GM19328 (cell line): ENCODE measurements around the gene POU3F1.

Experiments used
- ATAC-seq: cut with Tn5 transposase; IDR thresholded peaks from one replicate; pipeline ENCODE4 v1.9.1; 2021; ENCODE audit warnings: mild to moderate bottlenecking, moderate library complexity; ENCODE audit not compliant: unreplicated experiment

POU3F1 gene

DNA sequence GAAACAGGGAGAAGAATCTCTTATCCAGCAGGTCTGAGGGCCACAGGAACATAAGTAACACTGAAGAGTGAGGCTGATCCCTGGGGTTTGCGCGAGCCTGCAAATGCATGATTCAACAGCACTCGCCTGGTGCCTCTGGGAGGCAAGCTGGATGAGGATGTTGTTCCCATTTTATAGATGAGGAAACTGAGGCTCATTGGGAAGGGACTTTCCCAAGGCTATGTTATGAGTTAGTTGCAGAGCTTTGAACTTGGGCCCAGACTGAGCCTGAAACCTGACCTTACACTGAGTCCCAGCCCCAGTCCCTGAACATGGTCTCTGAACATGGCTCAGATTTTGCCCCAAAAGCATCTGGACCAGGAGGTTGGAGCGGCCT is 27.7 kb upstream of the POU3F1 start:
- ATAC-seq = no peak

DNA sequence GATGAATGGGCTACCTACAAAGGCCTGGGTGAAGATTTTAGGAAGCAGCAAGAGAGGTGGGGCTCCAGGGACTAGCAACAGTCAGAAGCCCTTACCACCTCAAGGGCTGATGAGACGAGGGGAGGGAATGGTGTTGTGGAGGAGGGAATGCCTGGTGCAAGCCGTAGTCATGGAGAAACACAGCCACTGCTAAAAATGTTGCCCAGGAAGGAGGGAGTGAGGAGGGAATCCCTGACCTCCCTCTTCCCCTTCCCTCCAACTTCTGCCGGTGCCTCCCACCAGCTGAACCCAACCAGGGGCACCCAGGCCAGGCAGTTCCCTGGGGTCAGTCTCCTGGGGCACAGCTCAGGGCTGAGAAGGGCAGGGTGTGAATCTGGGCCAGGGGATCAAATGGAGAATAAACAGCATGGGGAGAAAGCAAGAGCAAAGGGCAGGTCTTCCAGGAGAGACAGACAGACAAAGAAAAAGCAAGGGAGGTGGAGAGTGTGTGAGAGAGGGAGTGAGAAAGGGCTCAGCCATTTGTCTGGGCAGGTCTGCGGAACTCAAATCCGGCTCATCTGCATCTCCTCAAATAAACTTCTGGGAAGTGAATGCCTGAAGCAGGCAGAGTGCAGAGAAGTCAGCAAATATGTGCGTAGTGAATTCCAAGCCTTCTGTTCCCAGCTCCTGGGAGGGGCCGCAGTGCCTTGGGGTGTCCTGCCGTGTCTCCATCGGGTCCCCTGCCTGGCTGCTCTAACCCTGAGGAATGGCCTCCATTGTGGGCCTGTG is 27.1 kb upstream of the POU3F1 start:
- ATAC-seq = no peak

DNA sequence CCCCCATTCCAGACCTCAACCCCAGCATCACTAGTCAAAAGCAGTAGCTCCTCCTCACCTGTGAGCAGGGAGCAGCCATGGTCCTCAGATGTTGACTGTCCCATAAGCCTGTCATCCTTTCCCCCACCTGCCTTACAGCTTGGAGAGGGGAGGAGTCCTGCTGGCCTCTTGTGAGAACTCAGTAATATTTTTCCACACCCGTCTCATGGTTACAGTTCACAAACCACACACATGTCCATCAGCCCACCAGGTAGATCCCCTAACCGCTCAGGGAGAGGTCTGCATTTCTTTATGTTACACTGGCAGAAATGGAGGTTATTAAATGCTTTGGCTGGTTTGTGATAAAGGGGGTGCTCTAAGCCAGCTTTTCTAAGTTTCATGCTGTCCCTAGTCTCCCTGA is 26.3 kb upstream of the POU3F1 start:
- no peak for ATAC-seq

DNA sequence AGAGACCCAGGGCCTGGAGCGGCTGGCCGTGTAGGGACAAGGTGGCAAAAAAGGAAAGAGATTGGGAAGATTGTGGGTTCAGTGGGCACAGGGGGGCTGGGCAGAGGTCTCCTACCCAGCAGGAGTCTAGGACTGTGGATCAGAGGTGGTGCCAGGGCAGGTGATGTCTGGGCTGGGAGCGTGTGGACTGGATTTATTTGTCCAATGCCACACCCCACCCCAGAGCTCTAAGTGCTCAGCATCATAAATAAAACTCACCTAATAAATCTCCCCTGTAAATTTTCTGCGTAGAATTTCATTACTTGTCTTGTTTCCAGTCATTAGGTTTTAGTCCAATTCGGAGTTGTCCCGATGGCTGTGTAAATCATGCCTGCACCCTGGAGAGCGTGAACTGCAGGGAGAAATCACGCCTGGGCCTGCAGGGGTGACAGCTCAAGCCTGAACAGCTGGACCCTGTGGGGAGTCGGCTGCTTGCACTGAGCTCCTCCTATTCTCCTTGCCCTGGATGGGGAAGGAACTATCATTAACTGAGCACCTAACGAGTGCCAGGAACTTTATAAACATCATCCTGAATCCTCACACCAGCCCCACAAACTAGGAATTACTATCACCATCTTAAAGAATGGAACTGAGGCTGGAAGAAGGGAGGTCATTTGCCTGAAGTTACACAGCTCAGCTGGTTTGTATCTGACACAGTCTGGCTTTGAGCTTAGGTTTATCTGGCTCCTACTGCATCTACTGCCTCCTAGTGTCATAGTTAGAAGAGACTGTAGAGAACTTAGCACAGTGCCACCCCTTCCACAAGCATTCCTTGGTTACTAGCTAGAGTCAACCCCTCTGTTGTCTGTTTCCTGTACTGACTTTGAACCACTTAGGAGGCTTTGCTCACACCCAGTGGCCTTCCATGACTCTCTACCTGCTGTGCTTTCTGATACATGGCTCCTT is 25.0 kb upstream of the POU3F1 start:
- no peak for ATAC-seq

DNA sequence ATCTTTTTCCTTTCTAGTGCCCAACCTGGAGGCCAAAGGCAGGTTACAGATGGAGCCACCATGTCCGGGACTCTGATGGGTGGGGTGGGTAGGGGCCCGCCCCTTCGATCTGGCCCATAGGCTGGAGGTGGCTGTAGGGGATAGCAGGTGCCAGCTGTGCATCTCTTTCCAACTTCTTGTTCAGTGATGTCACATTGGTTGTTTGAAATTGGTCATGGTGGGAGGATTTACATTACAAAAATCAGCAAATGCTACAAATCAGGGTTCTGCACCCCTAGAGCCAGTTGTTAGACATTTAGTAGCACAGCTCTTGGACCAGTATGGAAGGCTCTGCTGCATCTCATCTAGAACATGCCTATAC is 22.4 kb upstream of the POU3F1 start:
- ATAC-seq = no peak

DNA sequence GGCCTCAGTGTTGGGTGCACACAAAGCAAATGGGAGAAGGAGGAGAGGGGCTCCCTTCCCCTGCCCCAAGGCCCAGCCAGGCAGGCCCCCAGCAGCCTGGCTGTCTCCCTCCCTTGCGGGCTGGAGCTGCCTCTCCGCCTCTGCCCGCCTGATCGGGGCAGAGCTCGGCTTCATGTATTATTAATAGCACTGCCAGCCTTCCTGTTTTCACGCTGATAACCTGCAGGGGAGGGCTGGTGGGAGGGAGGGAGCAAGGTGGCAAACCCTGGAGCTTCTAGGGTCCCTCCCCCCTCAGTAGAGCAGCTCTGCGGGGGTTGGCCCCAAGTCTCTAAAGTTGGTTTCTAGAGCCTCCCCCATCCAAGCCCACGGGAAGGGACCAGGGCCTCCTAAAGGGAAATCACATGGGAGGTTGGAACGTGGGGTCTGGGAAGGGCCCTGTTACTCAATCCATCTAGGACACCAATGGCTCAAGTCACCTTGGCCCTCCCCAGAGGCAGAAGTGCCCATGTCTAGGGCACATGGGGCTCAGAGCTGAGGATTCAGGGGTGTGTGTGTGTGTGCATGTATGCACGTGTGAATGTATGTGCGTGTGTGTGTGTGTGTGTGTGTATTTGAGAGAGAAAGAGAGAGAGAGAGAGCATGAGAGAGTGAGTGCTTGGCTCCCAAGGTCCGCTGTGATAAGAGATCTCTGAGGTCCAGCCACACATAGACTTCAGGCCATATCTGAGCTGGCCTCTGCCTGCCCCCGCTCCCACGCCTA is 21.8 kb upstream of the POU3F1 start:
- no peak for ATAC-seq

DNA sequence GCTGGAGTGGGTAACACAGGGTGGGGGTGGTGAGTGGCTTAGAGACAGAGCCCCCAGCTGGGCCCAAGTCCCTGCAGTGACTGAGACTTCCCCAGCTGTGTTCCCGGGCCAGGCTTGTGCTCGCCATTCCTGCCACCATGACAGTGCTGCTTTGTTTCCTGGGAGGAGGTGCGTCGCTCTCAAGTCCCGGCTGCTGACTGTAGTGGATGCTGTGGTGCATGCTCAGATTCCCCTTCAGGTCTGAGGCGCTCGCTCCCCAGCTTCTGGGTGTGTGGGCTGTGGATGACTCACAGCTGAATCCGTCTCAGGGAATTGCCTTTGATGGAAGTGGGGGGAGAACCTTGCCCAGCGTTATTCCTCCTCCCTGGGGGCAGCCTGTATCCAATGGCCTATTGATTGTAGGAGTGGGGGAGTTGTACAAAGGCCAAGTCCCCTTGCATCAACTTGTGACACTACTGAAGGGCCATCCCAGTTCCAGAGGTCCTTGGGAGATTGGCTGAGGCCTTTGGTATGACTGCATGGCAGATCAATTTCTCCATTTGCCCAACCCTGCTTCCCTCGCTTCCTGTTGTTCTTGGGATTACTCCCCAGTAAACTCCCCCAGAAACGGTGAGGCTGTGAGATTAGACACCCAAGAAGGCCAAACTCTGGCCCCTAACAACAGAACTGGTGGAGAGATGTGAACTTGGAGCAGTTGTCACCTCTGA is 17.8 kb upstream of the POU3F1 start:
- no peak for ATAC-seq

DNA sequence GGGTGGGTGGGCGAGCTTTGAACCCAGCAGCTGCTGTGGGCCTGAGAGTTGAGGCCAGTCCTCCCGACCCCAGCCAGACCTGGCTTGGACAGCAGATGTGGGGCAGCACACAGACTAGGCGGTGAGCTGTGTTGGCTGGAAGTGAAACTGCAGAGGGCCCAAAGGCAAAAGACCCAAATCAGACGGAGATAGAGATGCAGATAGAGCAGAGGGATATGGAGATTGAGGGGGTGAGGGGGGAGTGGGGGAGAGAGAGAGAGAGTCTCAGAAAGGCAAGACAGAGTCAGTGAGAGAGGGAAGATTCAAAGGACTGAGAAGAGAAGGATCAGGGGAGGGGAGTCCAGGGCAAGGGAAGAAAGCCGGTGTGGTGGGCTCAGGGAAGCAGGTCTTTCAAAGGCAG is 17.0 kb upstream of the POU3F1 start:
- no peak for ATAC-seq

DNA sequence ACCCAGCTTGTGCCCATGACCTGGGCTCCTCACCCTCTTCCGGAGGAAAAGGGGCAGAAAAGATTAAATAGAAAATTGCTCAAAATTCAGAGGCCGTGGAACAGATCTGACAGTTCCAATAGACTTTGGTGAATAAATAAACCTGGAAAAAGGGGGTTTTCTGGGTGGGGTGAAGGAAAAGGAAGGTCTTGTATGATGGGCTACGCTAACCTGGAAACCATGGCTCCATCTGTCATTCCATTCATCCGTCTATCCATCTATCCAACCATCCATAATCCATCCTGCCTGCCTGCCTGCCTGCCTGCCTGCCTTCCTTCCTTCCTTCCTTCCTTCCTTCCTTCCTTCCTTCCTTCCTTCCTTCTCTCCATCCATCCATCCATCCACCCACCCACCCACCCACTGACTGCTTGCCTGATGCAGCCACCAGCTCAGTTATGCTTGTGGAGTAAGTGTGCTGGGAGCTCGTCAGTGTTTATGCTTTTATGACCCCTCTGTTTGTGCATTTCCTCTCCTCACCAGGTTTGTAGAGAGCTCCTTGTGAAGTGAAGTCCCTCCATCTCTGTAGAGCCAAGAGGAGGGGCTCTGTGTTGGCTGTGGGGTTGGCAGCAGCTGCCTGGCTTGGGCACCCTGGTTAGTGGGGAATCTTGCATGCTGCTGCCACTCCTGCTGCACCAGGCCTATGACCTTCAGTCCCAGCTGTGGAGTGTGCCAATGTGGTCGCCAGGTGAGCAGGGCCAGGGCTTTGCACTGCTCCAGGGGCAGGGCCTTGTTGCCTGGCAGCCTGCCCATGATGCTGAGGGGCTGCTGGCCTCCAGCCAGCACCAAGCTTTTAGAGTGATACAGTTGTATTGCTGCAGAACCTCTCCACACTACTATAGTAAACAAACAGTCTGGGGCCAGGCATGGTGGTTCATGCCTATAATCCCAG is 16.0 kb upstream of the POU3F1 start:
- ATAC-seq = no peak

DNA sequence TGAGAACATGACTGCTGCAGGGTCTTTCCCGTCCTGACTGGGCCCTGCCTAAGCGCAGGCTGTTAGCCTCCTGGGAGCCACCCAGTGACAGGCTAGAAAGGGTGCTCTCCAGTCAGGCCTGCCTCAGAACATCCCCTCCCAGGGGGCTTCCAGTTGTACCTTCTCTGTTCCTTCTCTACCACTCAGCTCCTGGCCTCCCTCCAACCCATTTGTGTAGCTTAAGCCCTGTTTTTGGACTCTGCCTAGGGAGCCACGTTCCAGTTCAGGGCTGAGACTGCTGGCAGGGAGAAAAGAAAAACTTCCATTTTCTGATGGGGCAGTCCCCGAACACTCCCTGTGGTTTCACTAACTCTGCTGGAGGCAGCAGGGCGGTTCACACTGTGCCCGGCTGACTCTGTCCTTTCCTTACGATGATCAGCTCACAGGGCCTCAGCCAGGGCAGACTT is 15.3 kb upstream of the POU3F1 start:
- ATAC-seq = no peak

DNA sequence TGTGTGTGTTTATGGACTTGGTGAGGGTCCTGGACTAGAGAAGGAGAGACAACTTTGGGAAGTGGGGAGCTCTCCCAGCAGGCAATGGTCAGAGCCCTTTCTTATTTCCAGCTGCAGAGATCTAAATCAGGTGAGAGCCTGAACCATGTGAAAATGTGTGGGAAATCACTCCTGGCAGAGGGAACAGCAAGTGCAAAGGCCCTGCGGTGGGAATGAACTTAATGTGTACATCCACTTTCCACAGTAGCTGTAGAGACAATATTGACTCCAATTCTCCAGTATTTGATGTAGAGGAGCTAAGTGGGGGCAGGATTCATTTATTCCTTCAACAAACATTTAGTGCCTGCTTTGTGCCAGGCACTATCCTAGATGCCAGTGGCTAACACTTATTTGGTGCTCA is 14.7 kb upstream of the POU3F1 start:
- ATAC-seq = no peak

DNA sequence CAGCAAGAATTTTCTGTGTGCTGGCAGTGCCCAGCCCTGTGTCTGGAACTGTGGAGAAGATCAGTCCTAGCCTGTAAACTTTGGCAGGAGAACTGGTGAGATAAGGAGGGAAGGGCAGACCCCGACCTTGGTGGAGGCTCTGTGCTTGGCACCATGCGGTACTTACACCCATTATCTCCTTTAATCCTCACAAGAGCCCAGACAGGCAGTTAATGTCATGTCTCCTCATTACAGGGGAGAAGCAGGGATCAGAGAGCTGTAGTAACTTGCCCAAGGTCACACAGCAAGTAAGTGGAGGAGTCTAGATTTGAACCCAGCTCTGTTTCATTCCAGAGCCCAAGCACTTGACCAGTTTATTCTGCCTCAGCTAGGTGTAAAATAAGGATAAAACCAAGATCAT is 13.9 kb upstream of the POU3F1 start:
- ATAC-seq = no peak

DNA sequence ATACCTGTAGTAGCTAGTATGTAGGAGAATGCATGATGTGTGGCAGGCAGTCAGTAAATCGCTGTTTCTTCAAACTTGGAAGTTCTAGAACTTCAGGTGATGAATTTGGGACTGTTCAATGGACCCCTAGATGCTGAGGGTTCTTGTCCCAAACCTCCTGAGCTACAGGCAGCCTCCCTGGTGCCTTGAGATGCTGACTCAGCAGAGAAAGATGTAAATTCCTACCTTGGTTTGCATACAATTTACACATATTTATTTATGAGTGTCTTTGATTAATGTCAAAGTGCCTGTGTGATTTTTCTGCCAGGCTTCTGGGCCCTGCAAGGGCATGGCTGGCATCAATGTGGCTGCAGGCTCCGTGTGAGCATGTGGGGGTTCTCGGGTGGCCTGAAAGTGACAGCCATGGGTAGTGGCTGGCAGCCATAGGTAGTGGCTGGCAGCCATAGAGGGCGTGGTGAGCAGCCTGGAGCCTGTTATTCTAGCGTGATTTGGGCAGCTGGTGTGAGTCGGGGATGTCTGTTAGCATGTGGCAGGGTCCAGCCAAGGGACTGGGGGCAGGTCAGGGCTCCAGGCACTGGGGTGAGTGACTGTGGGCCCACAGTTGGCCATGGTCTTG is 13.2 kb upstream of the POU3F1 start:
- no peak for ATAC-seq

DNA sequence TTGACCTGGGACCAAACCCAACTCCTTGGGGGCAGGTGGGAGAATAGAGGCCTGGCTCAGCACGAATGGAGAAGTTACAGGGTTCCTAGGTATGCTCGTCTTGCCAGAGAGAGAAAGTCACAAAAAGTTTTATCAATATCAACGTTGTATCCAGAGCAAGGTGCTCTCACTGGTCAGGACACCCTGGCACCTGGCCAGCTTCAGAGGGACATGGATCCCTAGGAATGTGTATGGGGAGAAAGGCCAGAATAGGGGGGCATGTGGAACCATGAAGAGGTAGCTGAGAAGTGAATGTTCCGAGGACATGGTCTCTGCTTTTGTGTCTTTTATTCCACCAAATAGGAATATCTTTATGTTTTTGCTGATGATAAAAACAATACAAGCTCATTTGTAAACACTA is 9.4 kb upstream of the POU3F1 start:
- ATAC-seq = no peak

DNA sequence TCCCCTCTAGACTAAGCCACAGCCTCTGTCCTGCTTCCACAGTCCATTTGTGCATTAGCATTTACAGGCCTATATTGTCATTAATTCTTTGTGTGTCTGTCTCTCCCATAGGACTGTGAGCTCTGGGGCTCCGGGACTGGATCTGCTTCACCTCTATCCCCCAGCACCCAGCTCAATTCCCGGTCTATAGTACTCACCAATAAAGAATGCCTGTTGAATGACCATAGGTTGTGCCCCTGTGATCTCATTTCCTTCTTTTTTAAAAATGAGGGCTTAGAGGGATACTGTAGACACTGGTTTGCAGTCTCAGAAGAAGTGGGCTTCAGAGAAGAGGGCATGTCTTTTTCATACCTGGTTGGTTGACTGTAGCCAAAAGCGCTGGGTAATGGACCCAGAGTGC is 8.8 kb upstream of the POU3F1 start:
- no peak for ATAC-seq

DNA sequence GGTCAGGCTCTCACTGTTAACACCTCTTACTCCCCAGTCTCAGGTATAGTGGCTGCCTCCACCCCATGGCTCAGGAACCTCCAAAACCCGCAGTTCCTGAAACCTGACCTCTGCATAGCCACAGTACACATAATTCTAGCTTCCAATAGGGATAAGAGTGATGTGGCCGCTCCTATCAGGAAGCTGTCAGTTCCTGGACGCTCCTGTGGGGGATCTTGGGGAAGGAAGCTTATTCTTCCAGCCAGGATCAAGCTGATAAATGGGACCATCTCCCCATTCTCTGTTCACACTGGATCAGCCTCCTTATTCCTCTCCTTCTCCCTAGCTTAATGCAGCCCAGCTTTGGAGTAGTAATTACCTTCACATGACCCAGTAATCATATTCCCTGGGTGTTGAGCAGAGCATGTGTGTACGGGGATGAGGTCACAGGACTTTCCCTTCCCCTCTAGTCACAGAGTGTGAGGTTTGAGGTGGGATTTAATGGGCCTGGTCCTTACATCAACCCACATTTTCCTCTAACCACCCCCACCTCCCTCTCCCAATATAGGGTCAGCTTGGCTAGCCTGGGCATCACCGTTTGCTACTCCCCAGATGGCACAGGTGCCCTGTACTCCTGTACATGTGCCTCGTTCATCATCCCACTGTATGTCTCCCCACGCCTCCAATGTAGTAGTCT is 7.0 kb upstream of the POU3F1 start:
- ATAC-seq = no peak

DNA sequence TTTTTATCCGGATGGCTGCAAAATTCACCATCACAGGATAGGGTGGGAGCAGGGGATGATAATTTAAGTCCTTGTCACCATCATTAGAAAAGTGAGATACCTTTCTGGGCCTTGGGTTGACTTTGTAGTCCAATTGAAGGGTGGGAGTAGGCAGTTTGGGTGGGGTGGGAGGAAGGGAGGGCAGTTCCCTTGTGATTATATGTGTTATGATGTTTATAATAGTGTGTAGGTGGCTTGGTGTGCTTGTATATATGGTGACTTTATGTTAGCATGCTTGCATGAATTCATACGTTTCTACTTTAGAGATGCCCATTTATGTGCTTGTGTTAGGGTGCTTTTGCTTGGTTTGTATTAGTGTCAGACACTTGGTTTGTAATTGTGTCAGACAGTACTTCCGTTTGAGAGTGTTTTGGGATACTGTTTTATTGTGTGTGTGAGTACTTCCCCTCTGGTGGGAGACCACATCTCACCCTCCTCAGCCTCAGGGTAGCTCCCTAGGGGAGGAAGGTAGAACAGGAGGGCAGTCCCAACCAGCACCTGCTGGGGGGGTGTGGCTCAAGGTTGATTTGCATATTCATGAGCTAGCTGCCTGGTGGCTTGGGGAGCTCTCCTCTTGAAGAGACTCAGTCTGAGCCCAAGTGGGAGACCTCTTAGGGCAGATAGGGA is 6.3 kb upstream of the POU3F1 start:
- ATAC-seq = no peak

DNA sequence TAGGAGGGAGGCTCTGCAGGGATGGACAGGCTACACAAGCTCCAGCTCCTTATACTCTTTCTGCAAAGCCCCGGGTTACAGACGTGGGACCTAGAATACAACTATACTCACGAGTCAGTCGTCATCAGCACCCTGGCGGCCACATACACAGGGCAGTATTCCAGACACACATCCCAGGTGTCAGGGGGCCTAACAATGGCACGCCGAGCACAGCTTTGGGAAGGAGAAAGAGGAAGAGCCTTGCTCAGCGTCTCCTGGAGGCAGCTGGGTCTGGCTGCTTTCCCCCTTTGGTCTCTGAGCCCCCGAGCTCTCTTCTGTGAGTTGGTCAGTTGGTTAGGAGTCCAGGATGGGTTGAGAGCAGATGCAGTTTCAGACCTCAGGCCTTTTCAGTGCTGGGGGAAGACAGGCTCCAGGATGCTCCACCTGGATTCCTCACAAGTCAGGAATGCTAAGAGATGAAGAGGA is 4.5 kb upstream of the POU3F1 start:
- ATAC-seq = no peak
